Esophagus squamous epithelium (tissue), 5 donors: Measurements from ENCODE around the gene TMEM184A. TPM values are rescaled to one million over a fixed set of nuclear protein-coding genes. Genes with fewer than 3 reads are reported as not detected.

Source experiments
- DNase-seq: peaks from one replicate; lab custom pipeline; 2025; lab: John Stamatoyannopoulos, UW
- H3K27ac ChIP-seq, 4 donors: fragments of 200-600 bp; sonication (generic); one replicate each; pipeline ENCODE4 v1.5.1; 2016 to 2019; ENCODE audit warnings: mild to moderate bottlenecking in 1 of 4
- H3K27me3 ChIP-seq, 4 donors: fragments of 200-600 bp; sonication (generic); 1 replicate in 3 of 4; 2 replicates in 1 of 4; pipeline versions ENCODE4 v1.5.1 to v1.6.0; 2017 to 2021; ENCODE audit warnings: antibody characterized with exemption in 1 of 4
- H3K36me3 ChIP-seq, 3 donors: fragments of 200-600 bp; sonication (generic); one replicate each; pipeline ENCODE4 v1.5.1; 2016 to 2019
- H3K4me1 ChIP-seq, 3 donors: fragments of 200-600 bp; sonication (generic); one replicate each; pipeline ENCODE4 v1.5.1; 2017 to 2019
- H3K4me3 ChIP-seq, 4 donors: fragments of 200-600 bp; sonication (generic); 1 replicate in 3 of 4; 2 replicates in 1 of 4; pipeline ENCODE4 v1.5.1; 2016 to 2019; ENCODE audit warnings: mild to moderate bottlenecking in 2 of 4, moderate library complexity in 1 of 4
- H3K9me3 ChIP-seq, 3 donors: fragments of 200-600 bp; sonication (generic); one replicate each; pipeline ENCODE4 v1.5.1; 2016 to 2019
- POLR2A ChIP-seq, 4 donors: fragments of 450-650 bp; IDR thresholded peaks; one replicate each; pipeline ENCODE4 v1.6.1; 2017; ENCODE audit warnings: antibody characterized with exemption in 4 of 4, mild to moderate bottlenecking in 4 of 4, moderate library complexity in 3 of 4
- WGBS, 2 donors: methylation state at CpG; one replicate each; pipeline ENCODE4 v1.1.5; 2018; 5-methylcytosine and 5-hydroxymethylcytosine counted together
- intact Hi-C: fragments of 100-400 bp; cut with DNase I; formaldehyde crosslinking; loops from one replicate; pipeline ENCODE4 v1.15.0; 2022
- total RNA-seq, 4 donors: library from RNA; depleted of rRNA; stranded (reverse); fragments of >200 nt; gene quantifications; one replicate each; pipeline ENCODE4 v1.1.0, GENCODE V29; 2016
- TF ChIP-seq, protein P1 (sequence below), 6 experiments: fragments of 450-650 bp in 4 of 6; fragments of 200-600 bp in 2 of 6; sonication (generic) in 2 of 6; IDR thresholded peaks; one replicate each; pipeline ENCODE4 v1.5.1; 2016 to 2019; ENCODE audit warnings: antibody characterized with exemption in 6 of 6, mild to moderate bottlenecking in 4 of 6, moderate library complexity in 4 of 6
- donor health status: DM: yes; HTN: yes; CAD: no.

The TMEM184A gene
- total RNA-seq, 4 donors from 2014 or later: 56.7 to 204 (median 98.9) TPM

GRCh38 chr7:1593904-1594421, 38.0 kb upstream of the TMEM184A start:
- Histone ChIP-seq H3K4me3 (no peak overlapping the region), H3K36me3 (no peaks in the 10 kb centered on the region), H3K27me3 (peaks cover 0 to 98% (median 9%) of the 10 kb centered on the region in 4 donors), H3K4me1 (peaks cover 0 to 10% (median 0%) of the 10 kb centered on the region in 3 donors), H3K27ac (no peak overlapping the region), H3K9me3 (peaks cover 0 to 9% (median 8%) of the 10 kb centered on the region in 3 donors)
- no peak for TF ChIP-seq POLR2A (IDR thresholded peaks at IDR 0.05)
- TF ChIP-seq, protein P1, sequence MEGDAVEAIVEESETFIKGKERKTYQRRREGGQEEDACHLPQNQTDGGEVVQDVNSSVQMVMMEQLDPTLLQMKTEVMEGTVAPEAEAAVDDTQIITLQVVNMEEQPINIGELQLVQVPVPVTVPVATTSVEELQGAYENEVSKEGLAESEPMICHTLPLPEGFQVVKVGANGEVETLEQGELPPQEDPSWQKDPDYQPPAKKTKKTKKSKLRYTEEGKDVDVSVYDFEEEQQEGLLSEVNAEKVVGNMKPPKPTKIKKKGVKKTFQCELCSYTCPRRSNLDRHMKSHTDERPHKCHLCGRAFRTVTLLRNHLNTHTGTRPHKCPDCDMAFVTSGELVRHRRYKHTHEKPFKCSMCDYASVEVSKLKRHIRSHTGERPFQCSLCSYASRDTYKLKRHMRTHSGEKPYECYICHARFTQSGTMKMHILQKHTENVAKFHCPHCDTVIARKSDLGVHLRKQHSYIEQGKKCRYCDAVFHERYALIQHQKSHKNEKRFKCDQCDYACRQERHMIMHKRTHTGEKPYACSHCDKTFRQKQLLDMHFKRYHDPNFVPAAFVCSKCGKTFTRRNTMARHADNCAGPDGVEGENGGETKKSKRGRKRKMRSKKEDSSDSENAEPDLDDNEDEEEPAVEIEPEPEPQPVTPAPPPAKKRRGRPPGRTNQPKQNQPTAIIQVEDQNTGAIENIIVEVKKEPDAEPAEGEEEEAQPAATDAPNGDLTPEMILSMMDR (IDR thresholded peaks at IDR 0.05): no peak
- intact Hi-C loops: no loop called here
- WGBS, 2 donors: 72 to 84% methylated on average over 4 of the region's 4 CpGs
- no peak for DNase-seq

GRCh38 chr7:1593091-1593866, 37.3 kb upstream of the TMEM184A start:
- 40 to 57% methylated on average over 6 to 17 of the region's 19 CpGs for WGBS, 2 donors
- Histone ChIP-seq H3K27me3 (peaks cover 0 to 98% (median 9%) of the 10 kb centered on the region in 4 donors), H3K27ac (no peak overlapping the region), H3K4me1 (peaks cover 0 to 10% (median 0%) of the 10 kb centered on the region in 3 donors), H3K9me3 (peaks cover 0 to 13% (median 13%) of the 10 kb centered on the region in 3 donors), H3K36me3 (no peaks in the 10 kb centered on the region), H3K4me3 (no peak overlapping the region)
- DNase-seq: no peak
- TF ChIP-seq POLR2A (IDR thresholded peaks at IDR 0.05): no peak
- TF ChIP-seq, protein P1 (IDR thresholded peaks at IDR 0.05): no peak
- intact Hi-C loops: no loop called here

DNA sequence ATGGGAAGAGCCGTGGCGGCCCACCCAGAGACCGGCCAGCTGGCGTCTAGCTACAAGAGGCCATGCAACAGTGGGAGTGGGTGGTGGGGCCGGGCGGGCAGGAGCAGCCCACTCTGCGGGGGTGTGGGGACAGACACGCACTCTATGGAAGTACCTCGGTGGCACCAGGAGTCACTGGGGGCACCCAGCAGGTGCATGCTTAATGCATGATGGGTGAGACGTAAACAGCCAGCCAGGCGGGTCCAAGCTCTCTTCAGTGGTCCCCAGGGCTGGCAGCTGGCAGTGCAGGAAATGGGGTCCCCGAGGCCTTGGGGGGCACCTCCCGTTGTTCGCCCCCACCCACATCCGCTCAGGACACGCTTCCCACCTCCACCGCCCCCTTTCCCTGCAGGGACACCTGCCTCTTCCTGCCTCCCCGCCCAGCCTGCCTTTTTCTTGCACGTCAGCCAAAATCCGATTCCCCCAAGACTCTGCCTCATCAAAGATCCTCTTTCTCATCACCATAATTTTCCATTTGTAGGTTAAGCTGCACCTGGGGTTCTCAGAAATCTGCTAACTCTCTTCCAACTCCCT, 36.4 kb upstream of the TMEM184A start:
- H3K9me3 ChIP-seq: peaks cover 0 to 13% (median 13%) of the 10 kb centered on the region in 3 donors
- peaks cover 0 to 10% (median 0%) of the 10 kb centered on the region in 3 donors for H3K4me1 ChIP-seq
- TF ChIP-seq, protein P1 (IDR thresholded peaks at IDR 0.05): no peak
- TF ChIP-seq POLR2A (IDR thresholded peaks at IDR 0.05): no peak
- no peak overlapping the region for H3K4me3 ChIP-seq
- intact Hi-C loops: no loop called here
- DNase-seq: no peak
- no peak overlapping the region for H3K27ac ChIP-seq
- peaks cover 0 to 98% (median 9%) of the 10 kb centered on the region in 4 donors for H3K27me3 ChIP-seq
- WGBS, 2 donors: 28 to 43% methylated on average over 7 to 15 of the region's 20 CpGs
- H3K36me3 ChIP-seq: no peaks in the 10 kb centered on the region

DNA sequence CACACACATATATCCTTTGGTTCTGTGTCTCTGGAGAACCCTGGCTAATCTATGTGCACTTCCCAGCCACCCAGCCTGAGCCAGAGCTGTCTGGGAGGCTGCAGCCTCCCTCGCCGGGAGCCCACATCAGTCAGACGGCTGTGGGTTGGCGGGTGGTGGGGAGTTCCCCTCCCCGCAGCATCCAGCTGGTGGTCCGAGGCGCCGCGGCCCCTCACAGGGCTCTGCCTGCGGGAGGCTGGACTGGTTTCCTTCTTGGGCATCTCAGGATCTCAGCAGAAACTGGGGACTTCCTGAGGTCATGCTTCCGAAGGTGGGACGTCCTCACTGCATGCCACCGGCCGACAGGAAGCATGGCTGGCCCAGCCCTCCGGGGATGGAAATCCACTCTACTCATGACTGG, 35.9 kb upstream of the TMEM184A start:
- Histone ChIP-seq H3K36me3 (no peaks in the 10 kb centered on the region), H3K27ac (no peak overlapping the region), H3K4me3 (no peak overlapping the region), H3K27me3 (peaks cover 0 to 98% (median 9%) of the 10 kb centered on the region in 4 donors), H3K4me1 (peaks cover 0 to 10% (median 0%) of the 10 kb centered on the region in 3 donors), H3K9me3 (peaks cover 0 to 13% (median 13%) of the 10 kb centered on the region in 3 donors)
- TF ChIP-seq, protein P1 (IDR thresholded peaks at IDR 0.05): no peak
- TF ChIP-seq POLR2A (IDR thresholded peaks at IDR 0.05): no peak
- DNase-seq: no peak
- intact Hi-C loops: no loop called here
- WGBS, 2 donors: no CpG with 5 or more reads among the region's 15 CpGs

GRCh38 chr7:1591396-1591795, 35.4 kb upstream of the TMEM184A start:
- WGBS, 2 donors: 52 to 63% methylated on average over 6 of the region's 6 CpGs
- DNase-seq: no peak
- H3K9me3 ChIP-seq: peaks cover 0 to 13% (median 13%) of the 10 kb centered on the region in 3 donors
- no peak for TF ChIP-seq POLR2A (IDR thresholded peaks at IDR 0.05)
- TF ChIP-seq, protein P1 (IDR thresholded peaks at IDR 0.05): no peak
- H3K4me1 ChIP-seq: peaks cover 0 to 10% (median 0%) of the 10 kb centered on the region in 3 donors
- no peak overlapping the region for H3K27ac ChIP-seq
- no peaks in the 10 kb centered on the region for H3K36me3 ChIP-seq
- H3K4me3 ChIP-seq: no peak overlapping the region
- H3K27me3 ChIP-seq: peaks cover 0 to 98% (median 9%) of the 10 kb centered on the region in 4 donors
- intact Hi-C loops: no loop called here
